IPS-20b (cell line): ENCODE measurements around the gene TPPP.
"Not testable (repeated sequence)": the region's sequence is repeated elsewhere in the genome, so short reads cannot be mapped to it uniquely, and the experiment has no call there.

ENCODE experiments used
- H3K27ac ChIP-seq: one replicate; pipeline ENCODE4 v1.5.1; 2013; ENCODE audit warnings: low read length
- H3K27me3 ChIP-seq: 2 replicates; pipeline ENCODE4 v1.6.1; 2013; ENCODE audit warnings: mild to moderate bottlenecking, low read length, inconsistent platforms; ENCODE audit not compliant: insufficient read depth
- H3K36me3 ChIP-seq: 2 replicates; pipeline ENCODE4 v1.6.1; 2013; ENCODE audit warnings: low read depth, mild to moderate bottlenecking, inconsistent platforms, low read length, moderate library complexity; ENCODE audit not compliant: insufficient read depth
- H3K4me1 ChIP-seq: 2 replicates; pipeline ENCODE4 v1.6.1; 2013; ENCODE audit warnings: mild to moderate bottlenecking, control low read depth, inconsistent platforms, low read length, moderate library complexity; ENCODE audit not compliant: insufficient read depth
- H3K4me3 ChIP-seq: 2 replicates; pipeline ENCODE4 v1.5.1; 2013; ENCODE audit warnings: mild to moderate bottlenecking, low read length, inconsistent platforms
- H3K9ac ChIP-seq: 2 replicates; pipeline ENCODE4 v1.6.1; 2013; ENCODE audit warnings: low read depth, mild to moderate bottlenecking, inconsistent platforms, low read length, moderate library complexity
- H3K9me3 ChIP-seq: 2 replicates; pipeline ENCODE4 v1.6.1; 2013; ENCODE audit warnings: mild to moderate bottlenecking, low read depth, low read length, inconsistent platforms; ENCODE audit not compliant: insufficient read depth

Gene TPPP

GRCh38 chr5:635306-636055 is 57.7 kb downstream of the TPPP start:
- Histone ChIP-seq H3K9me3 (no peaks in the 10 kb centered on the region), H3K4me3 (no peak overlapping the region), H3K4me1 (no peaks in the 10 kb centered on the region)

GRCh38 chr5:634191-634590 is 59.0 kb downstream of the TPPP start:
- Histone ChIP-seq H3K27ac (no peak overlapping the region), H3K36me3 (peaks cover 47% of the 10 kb centered on the region), H3K9ac (no peak overlapping the region), H3K9me3 (no peaks in the 10 kb centered on the region), H3K4me3 (no peak overlapping the region), H3K27me3 (no peaks in the 10 kb centered on the region), H3K4me1 (no peaks in the 10 kb centered on the region)

More at GRCh38 chr5:635306-636055, 57.7 kb downstream of the TPPP start:
- Histone ChIP-seq H3K36me3 (peaks cover 59% of the 10 kb centered on the region), H3K9ac (no peak overlapping the region), H3K27me3 (no peaks in the 10 kb centered on the region), H3K27ac (no peak overlapping the region)

GRCh38 chr5:633501-633955 is 59.6 kb downstream of the TPPP start:
- Histone ChIP-seq H3K9me3 (no peaks in the 10 kb centered on the region), H3K4me1 (no peaks in the 10 kb centered on the region), H3K27me3 (no peaks in the 10 kb centered on the region), H3K4me3 (no peak overlapping the region), H3K9ac (no peak overlapping the region), H3K27ac (no peak overlapping the region), H3K36me3 (peaks cover 54% of the 10 kb centered on the region)

DNA sequence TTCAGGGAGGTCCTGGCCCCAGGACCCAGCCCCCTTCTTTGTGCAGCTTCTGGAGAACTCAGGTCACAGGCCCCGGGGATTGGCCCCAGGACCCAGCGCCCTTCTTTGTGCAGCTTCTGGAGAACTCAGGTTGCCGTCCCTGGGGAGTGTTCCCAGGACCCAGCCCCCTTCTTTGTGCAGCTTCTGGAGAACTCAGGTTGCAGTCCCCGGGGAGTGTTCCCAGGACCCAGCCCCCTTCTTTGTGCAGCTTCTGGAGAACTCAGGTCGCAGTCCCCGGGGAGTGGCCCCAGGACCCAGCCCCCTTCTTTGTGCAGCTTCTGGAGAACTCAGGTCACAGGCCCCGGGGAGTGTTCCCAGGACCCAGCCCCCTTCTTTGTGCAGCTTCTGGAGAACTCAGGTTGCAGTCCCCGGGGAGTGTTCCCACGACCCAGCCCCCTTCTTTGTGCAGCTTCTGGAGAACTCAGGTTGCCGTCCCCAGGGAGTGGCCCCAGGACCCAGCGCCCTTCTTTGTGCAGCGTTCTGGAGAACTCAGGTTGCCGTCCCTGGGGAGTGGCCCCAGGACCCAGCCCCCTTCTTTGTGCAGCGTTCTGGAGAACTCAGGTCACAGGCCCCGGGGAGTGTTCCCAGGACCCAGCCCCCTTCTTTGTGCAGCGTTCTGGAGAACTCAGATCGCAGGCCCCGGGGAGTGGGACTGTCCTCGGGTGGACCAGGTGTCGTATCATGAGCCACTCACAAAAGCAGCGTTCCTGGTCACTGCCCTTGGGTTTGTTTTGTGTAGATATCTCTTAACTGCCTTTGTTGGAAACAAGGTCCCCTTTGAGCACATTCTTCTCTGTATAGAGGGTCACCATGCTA is 64.6 kb downstream of the TPPP start:
- not testable (repeated sequence) for H3K9me3 ChIP-seq
- H3K36me3 ChIP-seq = peaks cover 51% of the 10 kb centered on the region

GRCh38 chr5:627840-628239 is 65.3 kb downstream of the TPPP start:
- peaks cover 50% of the 10 kb centered on the region for H3K36me3 ChIP-seq

More for the DNA sequence above, 64.6 kb downstream of the TPPP start:
- not testable (repeated sequence) for H3K9ac ChIP-seq, H3K27ac ChIP-seq, H3K4me1 ChIP-seq, H3K27me3 ChIP-seq, H3K4me3 ChIP-seq

DNA sequence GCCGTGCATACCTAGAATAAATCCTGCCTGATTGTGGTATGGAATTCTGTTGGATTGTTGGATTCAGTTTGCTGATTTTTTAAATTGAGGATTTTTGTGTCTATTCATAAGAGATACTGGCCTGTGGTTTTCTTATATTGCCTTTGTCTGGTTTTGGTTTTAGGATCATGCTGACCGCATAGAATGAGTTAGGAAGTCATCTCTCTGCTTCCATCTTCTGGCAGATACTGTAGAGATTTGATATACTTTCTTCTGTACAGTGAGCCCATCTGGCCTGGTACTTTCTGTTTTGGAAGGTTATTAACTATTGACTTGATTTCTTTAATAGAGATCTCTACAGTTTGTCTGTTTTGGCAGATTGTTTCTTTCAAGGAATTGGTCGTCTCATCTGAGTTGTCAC is 66.3 kb downstream of the TPPP start:
- Histone ChIP-seq H3K36me3 (peaks cover 57% of the 10 kb centered on the region), H3K9ac (no peak overlapping the region), H3K27me3 (no peaks in the 10 kb centered on the region), H3K9me3 (no peaks in the 10 kb centered on the region), H3K4me3 (no peak overlapping the region), H3K4me1 (no peaks in the 10 kb centered on the region), H3K27ac (no peak overlapping the region)

More at GRCh38 chr5:627840-628239, 65.3 kb downstream of the TPPP start:
- H3K9ac ChIP-seq = no peak overlapping the region
- no peak overlapping the region for H3K27ac ChIP-seq
- H3K9me3 ChIP-seq = no peaks in the 10 kb centered on the region
- no peaks in the 10 kb centered on the region for H3K27me3 ChIP-seq
- H3K4me3 ChIP-seq = no peak overlapping the region
- H3K4me1 ChIP-seq = no peaks in the 10 kb centered on the region

GRCh38 chr5:625516-625915 is 67.6 kb downstream of the TPPP start:
- Histone ChIP-seq H3K4me3 (no peak overlapping the region), H3K27ac (no peak overlapping the region), H3K36me3 (peaks cover 69% of the 10 kb centered on the region), H3K27me3 (no peaks in the 10 kb centered on the region), H3K9me3 (no peaks in the 10 kb centered on the region), H3K4me1 (no peaks in the 10 kb centered on the region), H3K9ac (no peak overlapping the region)

DNA sequence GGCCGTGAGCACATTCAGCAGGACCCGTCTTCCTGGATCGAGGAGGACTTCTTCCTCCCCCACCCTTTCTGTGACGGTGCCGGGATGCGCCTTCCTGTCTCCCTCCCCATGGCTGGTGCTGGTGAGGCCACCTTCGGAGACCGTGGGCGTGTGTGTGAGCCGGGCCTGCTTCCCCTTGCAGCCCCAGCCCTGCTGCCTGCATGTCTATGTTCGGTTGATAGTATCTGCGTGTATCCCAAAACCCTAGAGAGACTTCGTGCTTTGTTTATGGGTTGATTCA is 68.3 kb downstream of the TPPP start:
- H3K27ac ChIP-seq = no peak overlapping the region
- H3K4me3 ChIP-seq = no peak overlapping the region
- no peak overlapping the region for H3K9ac ChIP-seq
- H3K36me3 ChIP-seq = peaks cover 76% of the 10 kb centered on the region
- H3K9me3 ChIP-seq = no peaks in the 10 kb centered on the region
- no peaks in the 10 kb centered on the region for H3K27me3 ChIP-seq
- no peaks in the 10 kb centered on the region for H3K4me1 ChIP-seq

GRCh38 chr5:624118-624950 is 68.8 kb downstream of the TPPP start:
- peaks cover 81% of the 10 kb centered on the region for H3K36me3 ChIP-seq
- no peak overlapping the region for H3K4me3 ChIP-seq
- H3K27me3 ChIP-seq = no peaks in the 10 kb centered on the region
- H3K9me3 ChIP-seq = no peaks in the 10 kb centered on the region
- H3K9ac ChIP-seq = no peak overlapping the region
- H3K4me1 ChIP-seq = no peaks in the 10 kb centered on the region
- no peak overlapping the region for H3K27ac ChIP-seq

DNA sequence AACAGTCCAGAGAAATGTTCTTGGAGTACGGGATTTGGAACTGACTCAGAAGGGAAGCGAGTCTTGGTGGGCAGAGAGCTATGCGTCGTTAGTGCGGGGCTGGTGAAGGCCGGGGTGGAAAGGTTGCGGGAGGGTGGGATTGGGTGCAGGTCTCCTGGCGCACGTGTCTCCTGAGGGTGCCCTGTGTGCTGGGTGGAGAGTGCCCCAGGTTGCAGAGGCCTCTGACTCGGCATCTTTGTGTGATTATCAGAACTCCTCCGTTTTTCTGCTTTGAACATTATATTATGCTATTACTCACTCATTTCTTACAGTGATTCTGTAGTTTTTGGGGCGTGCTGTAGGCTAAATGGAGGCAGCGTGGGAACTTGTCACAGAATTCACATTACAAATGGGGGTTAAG is 69.6 kb downstream of the TPPP start:
- Histone ChIP-seq H3K36me3 (peaks cover 81% of the 10 kb centered on the region), H3K27me3 (no peaks in the 10 kb centered on the region), H3K4me3 (no peak overlapping the region), H3K4me1 (no peaks in the 10 kb centered on the region), H3K27ac (no peak overlapping the region), H3K9me3 (no peaks in the 10 kb centered on the region), H3K9ac (no peak overlapping the region)

- H3K27ac ChIP-seq = no peak overlapping the region
- H3K4me3 ChIP-seq = no peak overlapping the region
- H3K4me1 ChIP-seq = no peaks in the 10 kb centered on the region
- no peak overlapping the region for H3K9ac ChIP-seq
- H3K27me3 ChIP-seq = no peaks in the 10 kb centered on the region
- H3K36me3 ChIP-seq = peaks cover 79% of the 10 kb centered on the region
- H3K9me3 ChIP-seq = no peaks in the 10 kb centered on the region
Observed at GRCh38 chr5:622946-623522, 70.1 kb downstream of the TPPP start.
